Stimulated activated CD8-positive, alpha-beta memory T cell treated with anti-CD3 and anti-CD28 coated beads, Interleukin-7, amount 100 ng/mL, for 4 hours (primary cell): Measurements from ENCODE around the gene DAP3.
"Not testable (repeated sequence)": the region's sequence is repeated elsewhere in the genome, so short reads cannot be mapped to it uniquely, and the experiment has no call there.

Experiments used
- DNase-seq, 2 donors: peaks; one replicate each; pipeline ENCODE4 v3.0.0-alpha.2; 2020; ENCODE audit warnings: low read depth in 2 of 2

Gene DAP3

GRCh38 chr1:155681776-155682175 is 7.1 kb upstream of the DAP3 start:
- no peak for DNase-seq

- peak in 1 of 2 donors; percentile 1 for DNase-seq
Measured at GRCh38 chr1:155687705-155688323, 1.1 kb upstream of the DAP3 start.

- peak; percentile 83 to 89 for DNase-seq
Measured at GRCh38 chr1:155688324-155689080, 389 bp upstream of the DAP3 start, which contains the start of gene YY1AP1. YY1AP1 (minus strand) TSS chr1:155688774; CDS start chr1:155680436, 8,338 bp downstream.

DNA sequence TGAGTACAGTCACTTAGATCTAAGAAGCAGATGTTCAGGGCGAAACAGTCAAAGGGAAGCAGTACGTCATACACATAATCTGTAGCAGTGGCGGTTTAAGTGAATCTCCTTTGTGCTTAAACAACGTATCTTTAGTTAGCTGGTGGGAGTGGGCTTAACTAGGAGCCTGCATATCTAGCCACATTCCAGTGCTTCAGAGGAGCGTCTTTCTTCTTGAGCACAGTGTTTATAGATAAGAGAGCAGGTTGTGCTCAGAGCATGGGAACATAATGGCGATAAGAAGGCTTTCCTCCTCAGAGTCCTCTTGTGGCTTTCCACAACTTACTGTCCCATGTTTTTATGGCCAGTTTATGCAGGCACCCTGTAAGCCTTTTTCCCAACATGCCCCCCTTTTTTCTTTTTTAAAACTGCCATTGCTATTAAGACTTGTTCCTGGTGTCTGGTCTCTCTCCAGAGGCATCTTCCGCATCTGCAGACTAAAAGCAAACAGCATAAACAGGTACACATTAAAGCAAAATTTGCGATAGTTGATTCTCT is 3.2 kb downstream of the DAP3 start:
- no peak for DNase-seq

GRCh38 chr1:155694167-155694566 is 5.3 kb downstream of the DAP3 start:
- DNase-seq, result no peak

GRCh38 chr1:155695072-155695471 is 6.2 kb downstream of the DAP3 start:
- DNase-seq, result no peak

DNA sequence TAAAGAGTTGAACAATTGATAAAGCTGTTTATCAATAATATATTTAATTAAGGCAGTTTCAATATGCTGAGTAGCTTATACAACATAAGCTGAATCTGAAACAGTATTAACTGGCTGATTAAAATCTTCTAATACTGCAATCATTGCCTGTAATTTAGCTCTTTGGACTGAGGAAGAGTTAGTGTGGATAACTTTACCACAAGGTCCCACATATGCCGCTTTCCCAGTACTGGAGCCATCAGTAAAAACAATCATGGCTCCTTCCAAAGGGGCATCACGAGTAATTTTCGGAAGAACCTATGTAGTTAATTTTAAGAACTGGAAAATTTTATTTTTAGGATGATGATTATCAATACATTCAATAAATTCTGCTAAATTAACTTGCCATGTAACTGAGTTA is 6.7 kb downstream of the DAP3 start:
- no peak for DNase-seq

GRCh38 chr1:155696524-155696923 is 7.6 kb downstream of the DAP3 start:
- DNase-seq, result no peak

- DNase-seq, result no peak
Measured at GRCh38 chr1:155697046-155697445, 8.2 kb downstream of the DAP3 start.

- not testable (repeated sequence) for DNase-seq
Measured at GRCh38 chr1:155697616-155698015, 8.7 kb downstream of the DAP3 start.

DNA sequence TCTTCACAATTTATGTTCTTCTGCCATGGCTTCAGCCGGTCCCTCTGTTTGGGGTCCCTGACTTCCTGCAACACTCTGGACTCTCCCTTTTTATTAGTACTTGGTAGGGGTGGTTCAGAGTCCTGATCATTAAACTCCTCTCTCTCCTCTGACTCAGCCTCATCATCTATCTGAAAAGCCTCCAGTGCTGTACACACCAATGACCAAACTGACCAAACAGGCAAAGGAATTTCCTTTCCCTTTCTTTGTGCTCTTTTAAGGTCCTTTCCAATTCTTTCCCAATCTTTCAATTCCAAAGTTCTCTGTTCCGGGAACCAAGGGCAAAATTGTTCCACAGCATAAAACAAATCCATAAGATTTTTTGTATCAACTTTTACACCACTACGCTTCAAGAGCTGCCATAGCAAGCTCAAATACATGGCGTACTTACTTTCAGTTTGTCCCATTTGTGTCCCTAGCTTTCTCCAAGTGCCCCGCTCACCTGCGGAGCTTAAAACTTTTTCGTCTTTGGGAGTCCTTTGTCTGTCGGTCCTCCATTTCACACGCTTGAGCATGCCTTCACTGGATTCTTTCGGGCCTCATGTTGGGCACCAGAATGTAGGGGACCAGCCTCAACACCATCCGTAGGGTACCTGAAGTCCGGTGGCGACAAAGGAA is 9.6 kb downstream of the DAP3 start:
- DNase-seq, result no peak

DNA sequence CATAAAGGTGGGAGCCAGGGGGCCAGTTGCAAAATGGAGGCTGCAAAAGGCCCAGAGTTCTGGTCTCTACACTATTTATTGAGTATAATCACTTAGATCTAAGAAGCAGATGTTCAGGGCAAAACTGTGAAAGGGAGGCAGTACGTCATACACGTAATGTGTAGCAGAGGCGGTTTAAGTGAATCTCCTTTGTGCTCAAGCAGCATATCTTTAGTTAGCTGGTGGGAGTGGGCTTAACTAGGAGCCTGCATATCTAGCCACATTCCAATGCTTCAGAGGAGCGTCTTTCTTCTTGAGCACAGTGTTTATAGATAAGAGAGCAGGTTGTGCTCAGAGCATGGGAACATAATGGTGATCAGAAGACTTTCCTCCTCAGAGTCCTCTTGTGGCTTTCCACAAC is 10.2 kb downstream of the DAP3 start:
- not testable (repeated sequence) for DNase-seq

GRCh38 chr1:155701675-155702074 is 12.8 kb downstream of the DAP3 start:
- DNase-seq, result not testable (repeated sequence)

- no peak for DNase-seq
Measured at GRCh38 chr1:155703216-155703615, 14.3 kb downstream of the DAP3 start.

DNA sequence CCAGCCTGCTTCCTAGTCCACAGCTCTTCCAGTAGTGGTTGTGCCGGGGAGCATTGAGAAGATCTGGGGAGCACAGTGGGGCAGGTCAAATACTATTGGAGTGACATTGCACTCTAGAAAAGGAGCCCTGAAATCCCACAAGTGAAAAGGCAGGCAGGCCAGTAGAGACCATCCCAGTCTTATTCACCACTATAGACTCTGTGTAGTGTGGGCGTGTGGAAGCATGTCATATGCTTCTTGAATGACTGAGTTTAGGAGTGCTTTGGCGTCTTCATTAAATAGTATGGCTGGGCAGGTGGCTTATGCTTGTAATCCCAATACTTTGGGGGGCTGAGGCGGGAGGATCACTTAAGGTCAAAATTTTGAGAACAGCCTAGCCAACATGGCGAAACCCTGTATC is 15.5 kb downstream of the DAP3 start:
- not testable (repeated sequence) for DNase-seq

- DNase-seq, result no peak
Measured at GRCh38 chr1:155706139-155706538, 17.2 kb downstream of the DAP3 start.

DNA sequence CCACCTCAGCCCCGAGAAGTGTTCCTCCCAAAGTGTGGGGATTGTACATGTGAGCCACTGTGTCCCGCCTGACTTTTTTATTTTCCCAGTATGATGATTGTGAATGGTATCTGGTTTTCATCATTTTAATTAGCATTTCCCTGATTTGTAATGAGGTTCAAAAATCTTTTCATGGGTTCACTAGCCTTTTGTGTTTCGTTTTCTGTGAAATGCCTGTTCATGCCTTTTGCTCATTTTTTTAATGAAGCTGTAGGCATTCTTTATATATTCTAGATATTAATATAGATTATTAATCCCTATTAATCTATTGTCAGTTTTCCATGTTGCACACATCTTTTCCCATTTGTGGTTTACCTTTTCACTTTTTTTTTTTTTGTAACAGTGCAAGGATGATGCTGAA is 20.5 kb downstream of the DAP3 start:
- DNase-seq, result no peak

- DNase-seq, result not testable (repeated sequence)
Measured at GRCh38 chr1:155711457-155711856, 22.6 kb downstream of the DAP3 start.

DNA sequence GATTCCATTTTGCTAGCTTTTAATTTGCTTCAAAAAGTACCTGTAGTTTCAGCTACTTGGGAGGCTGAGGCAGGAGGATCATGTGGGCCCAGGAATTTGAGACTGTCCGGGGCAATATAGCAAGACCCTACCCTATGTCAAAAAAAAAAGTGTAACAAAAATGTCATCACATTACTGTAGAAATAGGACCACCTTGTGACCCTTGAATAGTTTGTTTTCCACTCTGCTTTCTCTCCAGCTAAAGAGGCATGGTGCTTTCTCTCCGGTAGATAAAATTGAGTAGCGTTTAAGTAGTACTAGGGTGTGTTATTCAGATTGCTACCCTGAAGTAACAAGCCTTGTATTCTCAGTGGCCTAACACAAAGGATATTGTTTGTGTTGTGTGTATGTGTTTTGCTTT is 23.7 kb downstream of the DAP3 start:
- DNase-seq, result not testable (repeated sequence)

DNA sequence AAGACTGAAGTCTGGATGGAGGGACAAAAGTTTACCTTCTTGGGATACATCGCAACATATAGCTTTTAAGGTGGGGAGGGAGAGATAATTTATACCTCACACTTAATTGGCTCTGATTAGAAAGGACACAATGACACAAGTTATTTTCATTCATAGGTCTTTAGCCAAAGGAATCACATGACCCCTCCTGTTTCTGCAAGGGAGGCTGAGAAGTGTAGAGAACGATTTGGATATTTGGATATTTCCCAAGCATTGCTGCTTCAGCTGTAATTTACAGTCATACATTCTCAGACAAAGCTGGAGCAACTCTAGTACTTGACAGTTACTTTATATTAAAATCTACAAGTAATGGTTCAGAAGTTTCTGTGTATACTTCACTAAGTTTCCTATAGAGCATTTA is 24.2 kb downstream of the DAP3 start:
- DNase-seq, result no peak

DNA sequence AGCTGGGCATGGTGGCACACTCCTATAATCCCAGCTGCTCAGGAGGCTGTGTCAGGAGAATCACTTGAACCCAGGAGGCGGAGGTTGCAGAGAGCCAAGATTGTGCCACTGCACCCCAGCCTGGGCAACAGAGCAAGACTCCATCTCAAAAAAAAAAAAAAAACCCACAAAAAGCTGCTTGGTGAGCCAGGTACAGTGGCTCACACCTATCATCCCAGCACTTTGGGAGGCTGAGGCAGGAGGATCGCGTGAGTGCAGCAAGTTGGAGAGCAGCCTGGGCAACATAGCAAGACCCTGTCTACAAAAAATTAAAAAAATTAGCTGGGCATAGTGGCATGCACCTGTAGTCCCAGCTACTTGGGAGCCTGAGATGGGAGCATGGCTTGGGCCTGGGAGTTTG is 26.2 kb downstream of the DAP3 start:
- not testable (repeated sequence) for DNase-seq

GRCh38 chr1:155715777-155716176 is 26.9 kb downstream of the DAP3 start:
- DNase-seq, result no peak

GRCh38 chr1:155717041-155717440 is 28.1 kb downstream of the DAP3 start:
- DNase-seq, result no peak
